Measurements from ENCODE around the gene CTCFL. TPM values are rescaled to one million over a fixed set of nuclear protein-coding genes. Genes with fewer than 3 reads are reported as not detected.

CTCFL gene
- total RNA-seq, 1 donor from 2014 or later, result not detected

DNA sequence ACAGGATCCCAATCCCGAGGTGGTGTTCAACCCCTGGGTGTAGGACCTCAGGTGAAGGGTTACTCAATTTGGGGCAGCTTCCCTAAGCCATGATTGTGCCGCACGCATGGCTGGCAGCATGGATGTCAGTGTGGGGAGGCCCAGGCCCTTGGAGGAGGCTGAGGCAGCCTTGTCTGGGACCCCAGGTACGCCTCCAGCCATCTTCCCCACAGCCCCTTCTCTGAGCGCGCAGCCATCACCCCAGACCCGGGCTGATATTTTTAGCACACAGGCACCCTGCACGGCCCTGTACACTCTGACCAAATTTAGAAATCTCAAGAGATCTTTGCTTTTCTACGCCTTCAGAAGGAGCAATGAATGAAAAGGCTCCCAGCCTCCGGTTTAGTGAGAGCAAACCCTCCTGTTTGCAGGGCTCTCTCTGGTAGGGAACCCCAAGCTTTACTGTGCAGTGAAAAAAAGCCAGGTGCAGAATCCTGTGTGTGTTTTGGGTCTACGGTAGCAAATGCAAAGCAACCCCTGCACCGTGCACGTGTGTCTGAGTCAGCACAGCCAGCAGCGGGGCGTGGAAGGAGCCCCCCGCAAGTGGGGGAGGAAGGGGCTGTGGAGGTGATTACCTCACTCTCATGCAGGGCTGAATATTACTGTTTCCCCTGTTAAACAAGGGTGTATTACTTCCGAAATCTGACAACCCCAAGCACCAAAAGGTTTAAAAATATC, 44.3 kb downstream of the CTCFL start:
- no peaks in the 10 kb centered on the region for H3K9me3 ChIP-seq
- peaks cover 14% of the 10 kb centered on the region for H3K27me3 ChIP-seq
- H3K4me3 ChIP-seq, result no peak overlapping the region
- ATAC-seq (no peak), DNase-seq (peak; percentile 10)
- H3K27ac ChIP-seq, result no peak overlapping the region
- H3K36me3 ChIP-seq, result no peaks in the 10 kb centered on the region
- TF ChIP-seq CTCF (IDR thresholded peaks at IDR 0.05), result no peak
- intact Hi-C loops (cut with DNase I), result no loop called here
- no peaks in the 10 kb centered on the region for H3K4me1 ChIP-seq

GRCh38 chr20:57479196-57479595, 45.7 kb downstream of the CTCFL start:
- peaks cover 14% of the 10 kb centered on the region for H3K27me3 ChIP-seq
- H3K4me1 ChIP-seq, result peaks cover under 1% of the 10 kb centered on the region
- no peak overlapping the region for H3K27ac ChIP-seq
- no peaks in the 10 kb centered on the region for H3K36me3 ChIP-seq
- ATAC-seq (no peak), DNase-seq (peak; percentile 25)
- H3K4me3 ChIP-seq, result no peak overlapping the region
- TF ChIP-seq CTCF (IDR thresholded peaks at IDR 0.05), result no peak
- no peaks in the 10 kb centered on the region for H3K9me3 ChIP-seq
- intact Hi-C loops (cut with DNase I), result no loop called here

- H3K4me1 ChIP-seq, result peaks cover 10% of the 10 kb centered on the region
- no peaks in the 10 kb centered on the region for H3K36me3 ChIP-seq
- intact Hi-C loops (cut with DNase I), result no loop called here
- H3K27me3 ChIP-seq, result peaks cover 14% of the 10 kb centered on the region
- ATAC-seq (no peak), DNase-seq (no peak)
- no peak overlapping the region for H3K4me3 ChIP-seq
- H3K27ac ChIP-seq, result no peak overlapping the region
- H3K9me3 ChIP-seq, result no peaks in the 10 kb centered on the region
- TF ChIP-seq CTCF (IDR thresholded peaks at IDR 0.05), result no peak
Measured at GRCh38 chr20:57478176-57478575, 46.8 kb downstream of the CTCFL start.

- no peak for TF ChIP-seq CTCF (IDR thresholded peaks at IDR 0.05)
- peak; percentile 39 for DNase-seq
- intact Hi-C loops (cut with DNase I), result no loop called here
- Histone ChIP-seq H3K27me3 (peaks cover 14% of the 10 kb centered on the region), H3K4me3 (no peak overlapping the region), H3K36me3 (no peaks in the 10 kb centered on the region), H3K9me3 (no peaks in the 10 kb centered on the region), H3K27ac (no peak overlapping the region), H3K4me1 (peaks cover 14% of the 10 kb centered on the region)
- ATAC-seq, result no peak
Measured at GRCh38 chr20:57476641-57477461, 48.1 kb downstream of the CTCFL start.

GRCh38 chr20:57476084-57476526, 48.8 kb downstream of the CTCFL start:
- TF ChIP-seq CTCF (IDR thresholded peaks at IDR 0.05), result no peak
- intact Hi-C loops (cut with DNase I), result no loop called here
- peak; percentile 18 for DNase-seq
- Histone ChIP-seq H3K4me1 (peaks cover 14% of the 10 kb centered on the region), H3K27me3 (peaks cover 14% of the 10 kb centered on the region), H3K9me3 (no peaks in the 10 kb centered on the region), H3K36me3 (no peaks in the 10 kb centered on the region), H3K4me3 (no peak overlapping the region), H3K27ac (no peak overlapping the region)
- ATAC-seq, result no peak
